IPS-NIHi7 (cell line): ENCODE results near the gene RHOF.
A peak's percentile ranks its signal among the peaks of the same experiment; 100 is the strongest.

Experiments
- DNase-seq: peaks from one replicate; pipeline ENCODE4 v3.0.0; 2012; ENCODE audit warnings: mixed read lengths; ENCODE audit errors: extremely low spot score

The RHOF gene

GRCh38 chr12:121804417-121805111, 11.1 kb upstream of the RHOF start:
- DNase-seq: no peak

- no peak for DNase-seq
Observed at GRCh38 chr12:121803861-121804416, 10.5 kb upstream of the RHOF start, which contains the start of gene SETD1B. TSS of gene SETD1B (plus strand) at chr12:121804009. CDS start at chr12:121804738, 729 bp downstream.

- peak; percentile 77 for DNase-seq
Observed at GRCh38 chr12:121802843-121803698, 9.6 kb upstream of the RHOF start.

- DNase-seq: no peak
Observed at GRCh38 chr12:121802485-121802842, 9.0 kb upstream of the RHOF start.

- no peak for DNase-seq
Observed at GRCh38 chr12:121801595-121802484, 8.4 kb upstream of the RHOF start.

GRCh38 chr12:121800694-121801594, 7.5 kb upstream of the RHOF start:
- DNase-seq: no peak

- peak; percentile 77 for DNase-seq
Observed at GRCh38 chr12:121799842-121800693, 6.6 kb upstream of the RHOF start.

GRCh38 chr12:121799156-121799841, 5.8 kb upstream of the RHOF start:
- no peak for DNase-seq

- no peak for DNase-seq
Observed at GRCh38 chr12:121798787-121799155, 5.3 kb upstream of the RHOF start.

GRCh38 chr12:121797937-121798786, 4.7 kb upstream of the RHOF start:
- DNase-seq: no peak

- peak; percentile 80 for DNase-seq
Observed at GRCh38 chr12:121796855-121797751, 3.6 kb upstream of the RHOF start.

- peak; percentile 79 for DNase-seq
Observed at GRCh38 chr12:121795034-121795968, 1.8 kb upstream of the RHOF start.

GRCh38 chr12:121794534-121795033, 1.1 kb upstream of the RHOF start:
- no peak for DNase-seq

- peak; percentile 91 for DNase-seq
Observed at GRCh38 chr12:121793838-121794533, 498 bp upstream of the RHOF start.
